Embryonic facial prominence (tissue), 1 donor: ENCODE measurements around the gene C5orf63.
"Not testable (repeated sequence)": the region's sequence is repeated elsewhere in the genome, so short reads cannot be mapped to it uniquely, and the experiment has no call there.

Experiments used
- DNase-seq: peaks from one replicate; pipeline ENCODE4 v3.0.0-alpha.2; 2016; ENCODE audit errors: extremely low spot score

Gene C5orf63

DNA sequence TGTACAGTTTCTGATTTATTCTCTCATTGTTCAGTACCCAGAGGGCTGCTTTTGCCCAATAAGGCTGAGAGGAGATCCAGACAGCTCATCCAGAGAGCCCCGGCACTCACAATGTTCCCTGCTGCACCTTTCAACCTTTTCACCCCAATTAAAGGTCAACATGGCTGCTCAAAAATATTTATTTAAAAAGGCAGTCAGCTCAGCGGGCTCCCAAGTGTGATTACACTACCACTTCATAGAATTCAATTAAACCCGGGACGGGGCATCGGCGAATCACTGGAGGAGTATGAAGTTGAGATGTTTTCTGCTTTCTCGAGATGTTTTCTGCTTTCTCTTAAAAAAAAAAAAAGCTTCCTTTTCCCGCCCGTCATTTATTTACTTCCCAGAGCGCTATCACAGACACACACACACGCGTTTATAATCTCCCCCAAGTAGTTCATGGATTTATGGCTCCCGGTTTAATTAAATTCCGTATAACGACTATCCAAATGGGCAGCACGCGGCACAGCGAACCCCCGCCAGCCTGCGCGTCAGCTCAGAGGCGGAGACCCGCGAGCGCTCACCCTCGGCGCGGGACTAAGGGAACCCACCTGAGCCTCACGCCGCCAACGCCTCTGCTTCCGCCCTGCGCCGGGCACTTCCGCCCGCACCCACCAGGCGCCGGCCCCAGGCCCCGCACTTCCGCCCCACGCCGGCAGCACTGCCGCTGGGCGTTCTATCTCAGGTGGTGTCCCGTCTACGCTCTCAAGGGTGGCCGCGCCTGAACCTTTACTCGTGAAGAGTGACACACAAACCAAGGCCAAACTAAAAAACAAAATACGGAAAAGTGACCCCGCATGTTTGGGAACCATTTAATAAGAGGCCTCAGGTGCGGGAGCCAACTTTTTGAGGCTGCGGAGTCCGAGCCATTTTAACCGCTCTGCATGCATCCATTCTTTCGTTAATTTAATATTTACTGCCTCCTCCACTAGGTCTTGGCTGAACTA is at the start of gene C5orf63:
TSS of gene C5orf63 (minus strand) at position 642 of the 986 bp plus-strand sequence. CDS start 14,507 bp downstream, outside the sequence.
- DNase-seq, result no peak

DNA sequence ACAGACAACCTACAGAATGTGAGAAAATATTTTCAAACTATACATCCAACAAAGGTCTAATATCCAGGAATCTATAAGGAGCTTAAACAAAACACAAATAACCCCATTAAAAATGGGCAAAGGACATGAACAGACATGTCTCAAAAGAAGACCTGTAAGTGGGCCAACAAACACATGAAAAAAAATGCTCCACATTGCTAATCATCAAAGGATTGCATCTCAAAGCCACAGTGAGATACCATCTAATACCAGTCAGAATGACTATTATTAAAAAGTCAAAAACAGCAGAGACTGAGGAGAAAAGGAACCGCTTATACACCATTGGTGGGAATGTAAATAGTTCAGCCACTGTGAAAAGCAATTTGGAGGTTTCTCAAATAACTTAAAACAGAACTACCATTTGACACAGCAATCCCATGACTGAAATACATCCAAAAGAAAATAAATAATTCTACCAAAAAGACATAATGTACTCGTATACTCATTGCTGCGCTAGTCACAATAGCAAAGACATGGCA is 39.1 kb upstream of the C5orf63 start:
- no peak for DNase-seq

DNA sequence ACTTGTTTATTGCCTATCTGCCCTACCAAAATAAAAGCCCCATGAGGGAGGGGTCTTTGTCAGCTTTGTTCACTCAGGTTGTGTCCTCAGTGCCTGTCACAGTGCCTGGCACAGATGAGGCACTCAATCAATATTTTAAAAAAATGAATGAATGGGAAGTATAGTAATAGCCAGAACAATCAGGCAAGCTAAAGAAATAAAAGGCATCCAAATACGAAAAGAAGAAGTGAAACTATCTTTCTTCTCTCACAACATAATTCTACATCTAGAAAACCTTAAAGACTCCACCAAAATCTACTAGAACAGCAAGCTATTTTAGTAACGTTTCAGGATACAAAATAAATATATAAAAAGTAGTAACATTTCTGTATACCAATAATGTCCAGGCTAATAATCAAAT is 37.8 kb upstream of the C5orf63 start:
- no peak for DNase-seq

DNA sequence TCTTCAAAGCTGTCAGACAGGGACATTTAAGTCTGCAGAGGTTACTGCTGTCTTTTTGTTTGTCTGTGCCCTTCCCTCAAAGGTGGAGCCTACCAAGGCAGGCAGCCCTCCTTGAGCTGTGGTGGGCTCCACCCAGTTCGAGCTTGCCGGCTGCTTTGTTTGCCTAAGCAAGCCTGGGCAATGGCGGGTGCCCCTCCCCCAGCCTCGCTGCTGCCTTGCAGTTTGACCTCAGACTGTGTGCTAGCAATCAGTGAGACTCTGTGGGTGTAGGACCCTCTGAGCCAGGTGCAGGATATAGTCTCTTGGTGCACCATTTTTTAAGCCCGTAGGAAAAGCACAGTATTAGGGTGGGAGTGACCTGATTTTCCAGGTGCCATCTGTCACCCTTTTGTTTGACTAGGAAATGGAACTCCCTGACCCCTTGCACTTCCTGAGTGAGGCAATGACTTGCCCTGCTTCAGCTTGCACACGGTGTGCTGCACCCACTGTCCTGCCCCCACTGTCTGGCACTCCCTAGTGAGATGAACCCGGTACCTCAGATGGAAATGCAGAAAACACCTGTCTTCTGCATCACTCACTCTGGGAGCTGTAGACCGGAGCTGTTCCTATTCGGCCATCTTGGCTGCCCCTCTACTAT is 35.4 kb upstream of the C5orf63 start:
- DNase-seq, result not testable (repeated sequence)

DNA sequence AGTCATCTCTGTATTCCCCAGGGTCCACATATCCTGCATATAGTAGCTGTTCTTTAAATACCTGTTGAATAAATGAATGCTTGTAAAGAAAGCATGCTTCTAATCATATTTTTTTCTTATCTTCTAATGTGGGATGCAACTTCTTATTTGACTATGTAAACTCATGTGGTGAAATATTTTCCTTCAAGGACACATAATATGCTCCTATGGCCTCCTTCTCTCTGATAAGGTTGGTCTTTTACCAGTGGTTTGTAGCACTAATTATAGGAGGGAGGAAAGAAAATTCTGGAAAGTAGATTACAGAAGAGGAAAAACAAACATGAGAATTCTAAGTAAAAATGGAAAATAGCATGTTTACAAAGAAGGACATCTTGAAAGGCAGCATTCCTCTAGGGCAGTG is 28.6 kb upstream of the C5orf63 start:
- DNase-seq, result no peak

DNA sequence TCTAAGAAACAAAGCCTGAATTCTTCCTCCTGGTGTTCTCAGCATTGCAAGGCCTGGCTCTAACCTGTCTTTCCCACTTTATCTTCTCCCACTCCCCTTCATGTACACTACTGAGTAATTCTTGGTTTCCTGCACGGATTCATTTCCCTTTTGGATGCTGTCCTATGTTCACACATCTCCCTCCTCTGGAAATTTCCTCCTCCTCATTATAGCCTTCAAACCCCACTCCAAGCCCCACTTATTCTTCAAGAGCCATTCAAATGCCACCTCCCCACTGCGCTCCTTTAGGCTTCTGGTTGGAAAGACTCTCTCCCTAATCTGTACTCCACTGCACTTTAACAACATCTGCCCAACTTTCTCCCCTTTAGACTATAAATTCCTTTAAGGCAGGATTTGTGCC is 28.2 kb upstream of the C5orf63 start:
- DNase-seq, result no peak

DNA sequence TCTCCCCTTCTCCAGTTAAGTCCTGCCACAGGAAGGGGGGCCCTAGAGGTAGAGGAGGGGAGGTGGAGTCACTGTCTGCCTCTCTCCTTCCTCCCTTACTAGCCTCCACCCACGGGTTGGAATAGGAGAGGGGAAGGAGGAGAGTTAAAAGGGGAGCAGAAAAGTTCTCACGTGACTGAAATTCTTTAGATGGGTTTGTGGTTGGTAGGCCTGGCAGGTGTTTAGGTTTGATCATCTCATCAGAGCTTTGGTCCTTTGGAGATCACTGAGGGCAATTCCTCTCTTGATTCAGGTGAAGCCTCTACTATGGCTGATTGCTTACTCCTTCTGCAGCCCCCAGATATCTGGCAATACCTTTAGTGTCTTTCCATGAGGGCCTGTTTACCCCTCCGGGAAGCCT is 24.9 kb upstream of the C5orf63 start:
- DNase-seq, result no peak

DNA sequence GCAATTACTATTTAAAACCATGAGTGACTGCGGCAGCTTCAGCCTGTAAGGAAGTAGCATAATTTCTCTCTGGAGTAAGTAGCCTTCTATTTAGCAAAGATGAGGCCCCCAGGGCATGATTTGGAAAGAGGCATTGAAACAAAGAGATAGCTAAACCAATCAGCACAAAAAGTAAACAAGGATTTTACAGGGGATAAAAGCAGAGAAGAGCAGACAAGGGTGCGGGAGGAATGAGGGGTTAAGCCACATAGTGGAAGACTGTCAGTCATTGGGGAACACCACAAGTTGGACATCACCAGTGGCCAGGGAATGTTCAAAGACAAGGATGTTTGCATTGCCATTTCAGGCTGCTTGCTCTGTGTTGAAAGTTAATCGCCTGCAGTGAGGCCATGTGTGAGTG is 24.0 kb upstream of the C5orf63 start:
- no peak for DNase-seq

DNA sequence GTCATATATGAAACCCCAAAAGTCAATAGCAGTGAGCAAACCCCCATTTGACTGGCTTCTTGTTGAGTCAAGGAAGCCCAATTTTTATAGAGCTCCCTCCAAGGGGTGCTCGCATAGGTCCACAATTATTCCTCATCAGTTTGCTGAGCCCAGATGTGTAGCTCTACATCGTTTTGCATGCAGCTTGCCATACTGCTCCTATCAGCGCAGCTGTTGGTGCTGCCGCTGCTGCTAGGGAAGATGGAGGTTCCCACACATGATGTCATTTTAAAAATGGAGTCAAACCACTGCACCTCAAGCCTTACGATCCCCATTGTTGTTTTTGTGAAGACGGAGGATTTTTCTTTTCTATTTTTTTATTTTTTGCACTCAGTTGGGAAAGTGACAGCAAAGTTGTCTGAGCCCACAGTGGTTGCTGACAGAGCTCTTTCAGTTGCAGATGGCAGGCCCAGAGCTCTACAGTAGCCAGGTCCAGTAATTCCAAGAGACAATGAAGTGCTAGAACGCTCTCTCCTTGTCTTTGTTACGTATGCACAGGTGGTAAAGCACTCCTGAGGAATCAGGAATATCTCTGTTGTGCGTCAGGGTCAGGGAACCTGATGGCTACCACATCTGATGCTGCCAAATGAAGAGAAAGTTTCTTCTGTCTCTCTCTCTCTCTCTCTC is 23.2 kb upstream of the C5orf63 start:
- no peak for DNase-seq

DNA sequence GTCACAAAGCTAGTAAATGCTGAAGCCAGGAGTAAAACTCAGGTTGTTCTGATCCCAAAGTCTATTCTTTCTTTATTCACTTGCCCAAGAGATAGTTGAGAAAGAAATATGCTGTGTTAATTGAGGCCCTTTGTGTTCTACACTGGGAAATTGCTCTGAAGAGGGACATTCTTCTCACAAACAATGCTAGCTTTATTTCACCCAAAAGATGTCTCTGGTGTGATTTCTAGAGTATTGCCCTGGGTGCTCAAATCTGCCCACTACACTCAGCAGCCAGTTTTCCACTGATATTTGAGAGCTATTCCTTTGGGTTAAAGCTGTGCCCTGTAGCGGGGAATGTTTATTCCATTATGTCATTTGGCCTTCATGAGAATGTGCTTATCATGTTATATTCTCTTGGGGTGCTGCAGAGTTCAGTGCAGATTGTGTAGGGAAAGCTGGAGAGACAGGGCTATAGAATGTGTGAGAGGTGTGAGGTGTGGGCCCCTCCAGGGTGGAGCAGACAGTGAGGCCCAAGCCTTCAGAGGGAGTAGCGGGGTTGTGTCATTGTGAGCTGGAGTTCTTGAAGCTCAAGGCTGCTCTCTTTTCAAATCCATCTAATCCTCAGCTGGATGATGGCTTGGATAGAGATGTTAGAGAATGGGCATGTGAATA is 21.0 kb upstream of the C5orf63 start:
- DNase-seq, result no peak

DNA sequence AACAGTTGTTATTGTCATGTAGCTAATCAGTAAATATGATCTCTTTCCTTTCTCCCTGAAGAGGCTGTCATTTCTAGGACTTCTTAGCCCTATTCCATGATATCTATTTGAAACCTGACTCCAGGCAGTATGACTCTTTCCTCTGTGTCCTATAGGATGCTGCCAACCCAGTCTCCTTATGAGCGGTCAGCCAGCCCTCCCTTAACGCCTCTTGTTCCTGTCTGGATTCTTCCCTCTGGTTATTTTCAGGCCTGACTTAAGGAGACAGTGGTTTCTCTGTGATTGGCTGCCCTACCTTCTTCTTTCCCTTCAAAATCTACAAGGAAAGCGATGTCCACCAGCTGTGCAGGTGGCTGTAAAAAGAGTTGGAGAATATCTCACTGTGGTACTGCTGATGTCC is 19.4 kb upstream of the C5orf63 start:
- DNase-seq, result no peak

DNA sequence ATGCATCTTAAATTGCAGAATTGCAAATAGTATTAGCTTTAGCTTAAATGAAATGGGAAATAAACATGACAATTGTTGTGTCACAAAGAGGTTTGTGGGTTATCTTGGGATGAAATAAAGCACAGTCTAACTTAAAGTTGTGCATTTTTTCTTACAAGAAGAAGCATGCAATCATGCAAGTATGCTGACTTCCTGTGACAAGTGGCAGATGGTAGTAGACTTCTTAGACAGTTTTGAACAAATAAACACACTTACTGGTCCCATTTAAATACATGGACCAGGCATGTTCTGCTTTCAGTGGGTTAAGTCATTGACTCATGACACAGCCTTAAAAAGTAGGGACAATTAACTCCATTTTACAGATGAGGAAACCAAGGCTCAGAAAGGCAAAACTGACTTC is 15.9 kb upstream of the C5orf63 start:
- DNase-seq, result no peak

DNA sequence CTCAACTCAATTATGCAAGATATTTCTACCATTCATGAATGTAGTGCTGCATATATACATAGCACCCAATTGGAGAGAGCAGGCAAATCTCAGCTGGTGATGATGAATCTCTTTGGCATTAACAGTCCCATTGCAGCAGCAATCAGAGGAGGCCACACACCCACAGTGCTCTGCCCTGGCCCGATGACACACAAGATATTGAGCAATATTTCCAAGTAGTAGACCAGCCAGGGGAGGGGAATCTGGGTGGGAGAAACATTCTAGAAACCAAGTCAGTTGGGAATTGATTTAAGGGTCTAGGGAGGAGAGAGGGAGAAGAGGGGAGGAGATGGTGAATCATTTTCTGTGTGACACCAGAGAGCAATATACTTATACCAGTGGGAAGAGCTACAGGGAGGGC is 14.9 kb upstream of the C5orf63 start:
- no peak for DNase-seq

DNA sequence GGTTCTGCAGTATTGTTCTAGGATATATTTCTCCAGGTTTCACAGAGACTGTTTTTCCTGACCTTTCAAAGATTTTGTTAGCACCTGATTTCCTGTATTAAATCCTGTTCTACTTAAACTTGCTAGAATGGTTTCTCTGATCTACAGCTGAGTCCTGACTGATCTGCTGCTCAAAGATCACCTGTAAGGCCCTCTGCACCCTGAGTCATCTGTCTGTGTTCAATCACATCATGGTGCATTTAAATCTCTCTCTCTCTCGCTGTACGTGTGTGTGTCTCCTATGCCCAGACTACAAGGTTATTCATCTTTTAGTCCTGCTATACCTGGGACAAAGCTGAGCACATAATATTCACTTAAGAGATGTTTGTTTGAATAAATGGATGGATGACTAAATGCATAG is 13.3 kb upstream of the C5orf63 start:
- DNase-seq, result no peak

DNA sequence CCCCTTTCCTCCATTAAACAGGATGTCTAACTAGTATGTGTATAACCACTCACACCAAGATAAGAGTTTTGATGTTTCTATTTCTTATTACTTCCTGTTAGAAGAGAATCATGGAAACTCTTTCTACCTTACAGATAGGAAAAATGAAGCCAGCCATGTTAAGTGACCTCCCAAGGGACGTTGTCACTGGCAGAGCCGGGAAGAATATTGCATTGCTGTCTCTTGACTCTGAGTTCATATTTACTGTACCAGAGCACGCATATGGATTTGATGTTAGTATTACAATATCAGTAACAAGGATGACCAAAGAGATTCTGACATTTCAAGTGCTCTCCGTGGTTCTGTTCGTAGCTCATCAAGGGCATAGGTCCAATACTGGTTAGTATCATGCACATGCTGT is 12.5 kb upstream of the C5orf63 start:
- no peak for DNase-seq

DNA sequence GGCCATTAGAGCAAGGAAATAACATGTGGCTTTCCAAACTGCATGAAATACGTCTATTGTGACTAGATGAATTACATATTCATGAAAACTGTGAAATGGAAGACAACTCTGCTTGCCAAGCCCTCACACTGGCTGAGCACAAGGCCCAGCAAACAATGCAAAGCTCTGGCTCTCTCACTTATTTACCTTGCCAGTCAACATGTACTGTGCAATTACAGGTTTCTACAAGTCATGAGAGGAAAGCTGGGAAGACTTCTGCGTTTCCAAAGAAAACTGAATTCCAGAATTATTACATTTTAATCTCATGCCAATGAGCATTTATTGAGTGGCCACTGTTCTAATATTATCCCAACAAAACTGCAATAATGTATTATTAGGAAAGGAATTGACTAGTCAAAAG is 12.1 kb upstream of the C5orf63 start:
- DNase-seq, result no peak

DNA sequence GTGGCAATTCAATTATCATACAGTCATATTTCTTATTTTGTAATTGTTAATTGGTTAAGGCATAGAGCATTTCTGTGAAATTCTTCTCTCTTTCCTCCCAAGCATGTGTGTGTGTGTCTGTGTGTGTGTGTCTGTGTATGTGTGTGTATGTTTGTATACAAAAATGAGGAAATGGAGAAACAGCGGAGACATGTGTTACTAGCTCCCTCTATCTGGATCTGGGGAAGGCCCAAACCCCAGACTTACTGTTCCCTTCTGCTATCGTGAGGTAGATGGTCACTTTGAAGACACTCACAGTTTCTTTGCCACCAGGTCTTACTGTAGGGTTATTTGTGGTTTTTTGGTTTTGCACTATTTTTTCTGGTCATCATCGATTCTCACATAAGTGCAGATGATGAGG is 11.4 kb upstream of the C5orf63 start:
- no peak for DNase-seq

DNA sequence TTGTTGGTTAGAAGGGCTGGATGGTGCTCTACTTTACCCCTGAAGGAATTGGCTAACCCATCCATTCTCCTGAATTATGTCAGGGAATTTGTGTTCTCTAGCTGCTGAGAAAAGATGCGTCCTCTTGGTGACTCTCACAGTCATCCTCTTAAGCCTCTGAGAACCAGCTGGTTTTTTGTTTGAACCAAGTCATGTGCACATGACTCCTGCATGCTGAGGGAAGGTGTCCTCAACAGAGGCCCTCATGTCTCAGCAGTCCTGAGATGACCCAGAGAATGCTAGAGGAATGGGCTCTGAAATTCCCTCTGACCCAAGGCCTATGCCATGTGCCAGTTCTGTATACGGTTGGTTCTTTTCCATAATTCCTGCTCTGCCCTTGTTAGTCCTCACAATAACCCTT is 10.4 kb upstream of the C5orf63 start:
- no peak for DNase-seq

DNA sequence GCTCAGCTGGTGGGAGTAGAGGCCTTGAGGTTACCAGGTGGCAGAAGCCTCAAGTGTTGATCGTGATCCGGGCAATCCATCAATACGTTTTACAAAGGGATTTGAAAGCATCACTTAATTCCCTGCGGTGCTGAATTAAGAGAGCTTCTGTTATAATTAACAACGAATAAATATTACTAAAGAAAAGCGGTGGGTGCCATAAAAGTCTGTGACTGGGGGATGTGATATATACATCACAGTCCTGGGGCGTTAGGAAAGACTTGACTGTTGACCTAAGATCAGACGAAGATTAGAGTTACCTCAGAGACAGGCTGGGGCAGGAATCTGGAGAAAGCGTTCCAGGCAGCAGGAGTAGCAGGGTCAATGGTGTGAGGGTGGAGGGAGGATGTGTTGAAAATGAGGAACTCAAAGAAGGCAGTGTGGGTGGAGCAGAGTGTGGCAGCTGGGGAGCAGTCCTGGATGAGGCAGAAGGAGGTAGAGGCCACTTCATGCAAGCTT is 6.7 kb upstream of the C5orf63 start:
- DNase-seq, result no peak

DNA sequence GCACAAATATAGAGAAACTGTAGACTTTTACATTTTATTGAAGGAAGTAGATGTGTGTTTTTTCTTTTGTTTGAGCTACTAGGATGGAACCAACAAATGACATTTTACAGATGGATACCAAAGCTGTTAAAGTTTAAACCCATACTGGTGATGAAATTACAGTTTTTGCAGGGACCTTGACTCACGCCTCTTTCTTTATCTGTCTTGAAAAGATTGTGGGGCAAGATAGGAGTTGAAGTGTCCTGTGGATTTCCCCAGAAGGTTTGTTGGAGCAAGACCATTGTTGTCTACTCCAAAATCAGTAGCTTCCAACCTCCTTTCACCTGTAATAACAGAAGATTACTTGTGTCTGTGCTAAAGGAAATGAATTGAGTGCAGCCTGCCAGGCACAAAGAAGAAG is 4.1 kb upstream of the C5orf63 start:
- DNase-seq, result no peak

DNA sequence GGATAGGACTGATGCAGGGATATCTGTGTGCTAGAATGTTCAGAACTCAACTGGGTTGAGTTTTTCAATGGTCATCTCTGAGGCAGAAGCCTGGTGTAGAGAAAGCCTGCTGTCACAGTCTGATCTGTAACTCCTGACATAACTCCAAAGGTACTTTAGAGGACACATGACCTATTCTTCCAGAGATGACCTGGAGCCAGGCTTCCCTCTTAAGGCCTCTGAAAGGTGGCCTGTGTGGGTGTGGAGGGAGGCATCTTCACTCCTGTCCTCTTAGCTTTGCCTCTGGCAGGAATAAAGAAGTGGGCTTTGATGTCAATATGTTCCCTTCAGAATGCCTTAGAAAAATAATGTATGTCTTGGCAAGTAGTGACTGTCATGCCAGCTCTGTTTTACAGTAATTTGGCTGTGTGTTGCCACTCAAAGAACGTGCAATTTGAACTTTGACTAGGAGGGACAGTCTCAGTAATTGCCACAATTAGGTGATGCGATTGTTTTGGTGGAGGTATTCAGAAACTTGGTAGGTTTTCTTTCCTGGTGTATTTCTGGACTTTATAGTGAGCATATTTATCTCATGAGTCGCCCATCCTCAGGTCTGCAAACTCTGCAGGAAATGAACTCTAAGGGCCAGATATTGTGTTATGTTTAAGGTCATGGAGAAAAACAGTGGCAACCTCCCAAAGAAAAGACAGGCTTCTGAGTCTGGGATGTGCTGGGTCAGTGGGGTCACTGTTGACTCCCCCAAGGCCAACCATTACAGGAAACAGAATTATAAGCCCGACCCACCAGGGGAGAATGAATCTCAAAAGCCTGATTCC is 3.2 kb upstream of the C5orf63 start:
- DNase-seq, result no peak
